ENCODE measurements around the gene STUM. TPM values are rescaled to one million over a fixed set of nuclear protein-coding genes. Genes with fewer than 3 reads are reported as not detected.

Gene STUM
- total RNA-seq, 2 donors from 2014 or later, result not detected

DNA sequence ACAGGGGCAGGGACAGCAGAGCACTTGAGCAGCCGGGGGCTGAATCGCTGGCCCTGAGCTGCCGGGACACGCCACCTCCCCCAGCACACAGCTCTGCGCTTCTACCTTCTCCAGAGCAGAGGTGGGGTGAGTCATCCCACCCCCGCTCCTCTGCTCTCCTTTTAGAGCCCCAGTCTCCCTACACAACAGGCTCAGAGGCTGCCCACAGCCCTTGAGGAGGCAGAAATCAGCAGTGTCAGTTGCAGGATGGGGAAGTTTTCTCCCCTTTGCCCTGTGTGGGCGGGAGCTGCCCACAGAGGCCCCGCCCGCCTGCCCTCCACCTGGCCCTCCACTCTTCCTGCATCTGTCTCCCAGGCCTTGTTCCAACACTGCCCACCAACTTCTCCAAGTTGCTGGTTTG lies 94.6 kb downstream of the STUM start:
- peak; percentile 65 to 79 for DNase-seq (ENCODE audit: low spot score in 2 of 2)
- peak; percentile 93 to 98 for ATAC-seq
- H3K27ac Mint-ChIP-seq, result peak overlapping the region; percentile 75 to 96
- no peaks in the 10 kb centered on the region for H3K9me3 Mint-ChIP-seq
- H3K36me3 Mint-ChIP-seq, result peaks cover 4 to 6% of the 10 kb centered on the region in 2 donors

DNA sequence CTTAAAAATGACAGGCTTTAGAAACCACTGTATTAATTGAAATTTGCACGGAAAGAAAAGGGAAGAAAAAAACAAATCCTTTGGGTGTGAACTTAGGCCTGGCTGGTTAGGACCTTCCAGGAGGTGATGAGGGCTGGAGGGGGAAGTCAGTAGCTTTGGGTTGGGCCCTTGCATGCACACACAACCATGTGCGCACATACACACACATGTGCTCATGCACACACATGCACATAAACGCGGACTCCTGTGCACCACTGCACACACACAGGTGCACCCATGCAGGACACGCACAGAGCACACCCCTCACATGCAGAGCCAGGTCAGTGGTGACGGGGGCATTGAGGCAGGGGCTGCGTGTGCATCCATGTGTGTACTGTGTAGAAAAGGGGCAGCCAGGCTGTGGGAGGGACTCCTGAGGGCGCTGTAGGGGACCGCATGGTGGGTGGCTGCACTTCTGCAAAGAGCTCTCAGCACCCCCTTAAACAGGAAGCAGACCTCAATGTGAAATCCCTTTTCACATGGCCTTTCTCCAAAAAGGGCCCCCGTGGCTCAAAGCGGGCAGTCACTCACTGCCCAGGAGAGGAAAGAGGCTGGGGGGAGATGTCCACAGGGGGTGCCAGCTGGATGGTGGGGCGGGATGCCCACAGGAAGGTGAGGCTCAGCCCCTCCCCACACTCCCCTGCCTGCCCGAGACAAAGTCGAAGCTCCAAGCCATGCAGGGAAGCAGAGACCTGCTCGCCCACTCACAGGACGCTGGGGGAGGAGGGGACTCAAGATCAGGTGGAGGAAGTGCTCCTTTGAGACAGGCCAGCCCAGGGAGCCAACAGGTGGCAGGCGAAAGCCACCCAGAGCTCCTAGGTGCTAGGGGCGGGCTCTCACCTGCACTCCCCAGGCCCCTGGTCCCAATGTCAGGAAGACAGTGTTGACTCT lies 95.3 kb downstream of the STUM start:
- peak; percentile 7 to 36 for ATAC-seq
- Mint-ChIP-seq H3K36me3 (peaks cover 6% of the 10 kb centered on the region in 2 donors), H3K9me3 (no peaks in the 10 kb centered on the region), H3K27ac (peak overlapping the region; percentile 75 to 96)
- DNase-seq (ENCODE audit: low spot score in 2 of 2), result no peak

DNA sequence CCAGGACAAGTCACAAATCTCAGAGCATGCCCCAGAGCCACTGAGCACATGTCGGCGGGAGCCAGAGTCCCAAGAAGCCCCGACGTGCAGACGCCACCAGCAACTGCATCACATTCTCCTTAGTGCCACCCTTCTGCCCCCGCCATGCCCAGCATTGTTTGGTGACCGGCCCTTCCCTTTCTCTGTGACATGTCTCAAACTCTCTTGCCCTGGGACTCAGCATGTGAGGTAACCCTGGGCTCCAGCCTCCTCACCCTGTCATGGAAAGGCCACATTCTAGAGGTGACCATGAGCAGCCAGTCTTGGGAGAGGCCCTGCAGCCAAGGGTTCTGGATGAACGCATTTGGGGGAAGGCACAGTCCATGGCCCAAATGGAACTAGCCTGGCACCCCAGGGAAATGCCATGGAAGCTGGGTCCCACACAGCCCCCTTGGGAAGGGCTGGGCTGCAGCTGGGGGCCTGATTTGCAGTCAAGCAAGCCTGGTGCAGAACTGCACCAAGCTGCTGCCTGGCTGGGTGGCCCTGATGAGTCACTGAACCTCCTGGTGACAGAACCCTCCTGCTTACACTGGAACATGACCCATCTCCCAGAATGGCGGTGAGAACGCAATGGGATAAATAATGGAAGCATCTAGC lies 96.1 kb downstream of the STUM start:
- Mint-ChIP-seq H3K27ac (peak overlapping the region in 1 of 2 donors; percentile 96), H3K36me3 (peaks cover 6 to 10% of the 10 kb centered on the region in 2 donors), H3K9me3 (no peaks in the 10 kb centered on the region)
- ATAC-seq (no peak), DNase-seq (ENCODE audit: low spot score in 2 of 2) (no peak)

DNA sequence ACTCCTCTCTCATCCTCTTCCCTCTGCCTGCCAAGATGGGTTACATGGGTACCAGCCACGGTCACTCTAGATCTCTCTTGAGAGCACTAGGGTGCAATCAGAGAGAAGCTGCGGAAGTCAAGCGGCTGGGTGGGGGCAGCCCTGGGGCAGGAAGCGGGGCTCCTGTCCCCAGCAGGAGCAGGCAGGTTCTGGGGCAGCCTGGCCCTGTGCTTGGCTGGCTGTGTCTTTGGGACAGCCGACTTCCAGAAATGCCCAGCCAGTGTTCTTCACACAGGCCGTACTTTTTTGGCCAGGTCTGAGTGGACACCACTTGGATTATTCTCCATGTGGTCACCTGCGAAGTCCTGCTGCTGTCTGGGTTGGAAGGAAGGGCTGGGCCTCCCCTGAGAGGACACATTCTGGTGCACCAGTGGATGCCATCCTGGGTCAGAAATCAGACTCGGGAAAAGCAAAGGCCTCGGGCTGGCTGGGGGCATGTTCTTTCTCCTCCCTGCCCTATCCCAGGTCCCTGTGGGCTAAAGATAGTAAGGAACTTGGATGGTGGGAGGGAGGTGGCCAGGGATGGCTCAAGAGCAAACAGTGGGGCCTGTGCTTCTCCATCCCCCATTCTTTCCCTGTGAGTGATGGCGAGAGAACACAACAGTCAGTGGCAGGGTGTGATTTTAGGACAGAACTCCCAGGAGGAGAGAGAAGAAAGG lies 96.9 kb downstream of the STUM start:
- DNase-seq (ENCODE audit: low spot score in 2 of 2) (no peak), ATAC-seq (no peak)
- H3K27ac Mint-ChIP-seq, result peak overlapping the region; percentile 50 to 67

DNA sequence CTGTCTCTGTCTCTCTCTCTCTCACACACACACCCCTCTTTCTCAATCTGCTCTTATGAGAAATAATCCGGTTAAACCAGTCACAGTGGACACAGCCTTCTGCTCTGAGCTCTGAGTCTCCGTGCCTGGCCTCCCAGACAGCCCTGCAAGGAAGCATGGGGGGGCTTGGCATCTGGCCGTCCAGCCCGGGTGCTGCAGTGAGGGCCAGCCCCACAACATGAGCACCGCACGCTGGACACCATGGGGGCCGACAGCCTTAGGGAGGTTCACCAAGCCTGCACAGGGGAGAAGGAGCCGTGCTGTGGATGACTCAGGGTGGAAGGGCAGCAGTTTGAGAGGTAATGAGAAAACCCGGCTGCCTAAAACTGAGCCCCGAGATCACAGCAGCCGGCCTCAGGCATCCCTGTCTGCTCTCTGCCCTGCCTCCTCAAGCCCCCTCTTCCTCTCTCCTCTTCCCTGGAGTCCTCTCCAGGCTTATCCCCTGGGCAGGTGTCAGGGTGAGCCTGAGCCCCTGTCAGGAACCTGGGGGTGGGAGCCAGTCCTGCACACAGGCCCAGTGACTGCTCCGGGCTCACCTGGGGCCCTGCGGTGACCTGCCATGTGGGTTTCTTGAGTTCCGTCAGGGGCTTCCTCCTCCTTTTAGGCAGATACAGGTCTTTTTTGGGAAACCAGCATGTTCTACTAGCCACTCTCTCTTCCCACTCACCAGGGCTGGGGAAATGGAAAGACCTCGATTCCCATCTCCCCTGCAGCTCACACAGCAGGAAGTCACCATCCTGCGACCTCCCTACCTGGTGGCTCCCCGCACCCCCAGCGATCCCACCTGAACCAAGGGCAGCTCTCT lies 97.7 kb downstream of the STUM start:
- no peaks in the 10 kb centered on the region for H3K9me3 Mint-ChIP-seq
- H3K27ac Mint-ChIP-seq, result peak overlapping the region; percentile 67 to 91
- peaks cover 6 to 10% of the 10 kb centered on the region in 2 donors for H3K36me3 Mint-ChIP-seq
- DNase-seq (ENCODE audit: low spot score in 2 of 2), result no peak
- no peak for ATAC-seq

More for the DNA sequence above, 96.9 kb downstream of the STUM start:
- Mint-ChIP-seq H3K9me3 (no peaks in the 10 kb centered on the region), H3K36me3 (peaks cover 6 to 10% of the 10 kb centered on the region in 2 donors)

DNA sequence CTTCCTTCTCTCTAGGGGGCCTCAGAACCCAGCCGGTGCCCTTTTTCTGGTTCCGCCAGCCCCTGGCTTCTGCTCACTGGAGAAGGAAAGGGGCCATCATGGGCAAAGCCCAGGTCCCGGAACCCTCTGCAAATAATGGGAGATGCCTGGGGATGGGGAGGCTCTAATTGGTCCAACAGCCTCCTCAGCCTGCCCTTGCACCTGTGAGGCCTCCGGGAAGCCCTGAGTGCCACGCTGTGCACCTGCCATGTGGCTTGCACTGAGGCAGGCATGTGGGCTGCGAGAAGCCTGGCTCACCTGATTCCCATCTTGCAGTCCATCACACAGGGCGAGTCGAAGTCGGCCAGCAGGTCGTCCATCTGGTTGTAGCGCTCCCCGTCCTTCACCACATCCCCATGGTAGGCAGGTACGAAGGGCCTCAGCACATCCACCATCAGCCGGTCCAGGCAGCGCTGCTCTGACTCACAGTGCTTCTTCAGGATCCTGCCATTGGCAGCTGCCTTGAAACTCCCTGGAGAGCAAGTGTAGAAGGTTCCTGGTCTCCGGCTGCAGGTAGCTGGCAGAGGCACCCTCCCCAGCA lies 98.4 kb downstream of the STUM start:
- ATAC-seq (no peak), DNase-seq (ENCODE audit: low spot score in 2 of 2) (no peak)
- peaks cover 5 to 10% of the 10 kb centered on the region in 2 donors for H3K36me3 Mint-ChIP-seq
- no peaks in the 10 kb centered on the region for H3K9me3 Mint-ChIP-seq
- H3K27ac Mint-ChIP-seq, result peak overlapping the region in 1 of 2 donors; percentile 26

DNA sequence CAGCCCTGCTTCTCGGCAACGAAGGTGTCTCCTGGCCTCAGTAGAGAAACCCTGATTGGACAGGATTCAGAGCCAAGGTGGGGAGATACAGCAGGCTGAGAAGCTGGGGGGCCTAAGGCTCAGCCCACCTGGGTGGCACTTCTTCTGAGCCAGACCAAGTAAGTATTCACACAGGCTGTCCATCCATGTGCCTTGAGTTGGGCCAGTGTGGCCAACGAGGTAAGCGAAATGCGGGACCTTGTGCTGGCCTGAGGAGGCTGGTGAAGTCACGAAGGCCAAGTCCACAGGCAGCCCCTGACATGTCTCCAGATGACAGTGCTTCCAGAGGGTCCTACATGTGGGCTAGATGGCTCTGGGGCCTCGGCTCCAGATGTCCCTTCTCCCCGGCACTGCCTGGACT lies 99.2 kb downstream of the STUM start:
- H3K36me3 Mint-ChIP-seq, result peaks cover 0 to 10% of the 10 kb centered on the region in 2 donors
- H3K27ac Mint-ChIP-seq, result peak overlapping the region in 1 of 2 donors; percentile 26
- H3K9me3 Mint-ChIP-seq, result no peaks in the 10 kb centered on the region
- no peak for ATAC-seq
- no peak for DNase-seq (ENCODE audit: low spot score in 2 of 2)

DNA sequence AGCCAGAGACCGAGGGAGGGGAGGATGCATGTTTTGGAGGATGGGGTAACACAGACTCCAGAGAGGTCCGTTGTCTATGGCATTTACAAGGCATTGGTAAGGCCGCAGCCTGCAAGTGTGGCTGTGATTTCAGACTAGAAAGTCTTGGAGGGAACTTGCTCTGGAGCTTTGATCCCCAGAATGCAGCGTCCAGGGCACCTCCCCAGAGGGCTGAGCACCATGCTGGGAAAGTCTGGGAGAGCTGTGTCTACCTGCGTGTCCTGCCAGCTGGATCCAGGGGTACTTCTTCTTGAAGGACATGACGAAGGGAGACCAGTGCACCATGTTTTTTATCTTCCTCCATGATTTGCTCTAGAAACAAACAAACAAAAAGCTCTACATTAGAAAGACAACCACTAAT lies 99.9 kb downstream of the STUM start:
- Mint-ChIP-seq H3K36me3 (peaks cover 0 to 10% of the 10 kb centered on the region in 2 donors), H3K27ac (no peak overlapping the region), H3K9me3 (no peaks in the 10 kb centered on the region)
- no peak for DNase-seq (ENCODE audit: low spot score in 2 of 2)
- no peak for ATAC-seq

DNA sequence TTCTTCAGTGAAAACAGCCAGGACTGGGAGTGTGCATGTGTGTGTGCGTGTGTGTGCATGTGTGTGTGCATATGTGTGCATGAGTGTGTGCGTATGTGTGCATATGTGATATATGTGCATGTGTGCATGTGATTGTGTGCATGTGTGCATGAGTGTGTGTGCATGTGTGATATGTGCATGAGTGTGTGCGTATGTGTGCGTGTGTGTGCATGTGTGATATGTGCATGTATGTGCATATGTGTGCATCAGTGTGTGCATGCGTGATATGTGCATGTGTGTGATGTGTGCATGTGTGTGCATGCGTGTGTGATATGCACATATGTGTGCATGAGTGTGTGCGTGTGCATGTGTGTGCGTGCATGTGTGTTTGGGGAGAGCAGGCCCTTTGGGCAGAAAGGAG lies 100.7 kb downstream of the STUM start:
- H3K9me3 Mint-ChIP-seq, result no peaks in the 10 kb centered on the region
- no peak overlapping the region for H3K27ac Mint-ChIP-seq
- ATAC-seq (no peak), DNase-seq (ENCODE audit: low spot score in 2 of 2) (no peak)
- peaks cover 0 to 10% of the 10 kb centered on the region in 2 donors for H3K36me3 Mint-ChIP-seq

DNA sequence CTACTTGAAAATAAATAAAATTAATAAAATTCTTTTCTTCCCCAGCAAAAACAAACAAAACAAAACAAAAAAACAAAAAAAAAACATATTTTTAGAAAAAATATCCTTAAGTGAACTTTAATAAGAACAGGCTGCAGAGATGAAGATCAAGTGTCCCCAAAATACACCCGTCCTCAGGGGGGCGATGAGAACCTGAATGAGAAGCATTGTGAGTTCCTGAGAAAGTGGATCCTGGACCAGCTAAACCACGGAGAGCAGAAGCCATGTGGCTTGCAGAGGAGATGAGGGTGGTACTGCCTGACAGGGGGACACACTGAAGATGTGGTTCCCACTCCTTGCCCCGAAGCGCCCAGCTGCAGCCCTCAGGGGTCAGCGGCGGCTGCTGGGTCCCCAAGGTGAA lies 101.2 kb downstream of the STUM start:
- DNase-seq (ENCODE audit: low spot score in 2 of 2), result no peak
- Mint-ChIP-seq H3K27ac (peak overlapping the region in 1 of 2 donors; percentile 60), H3K9me3 (no peaks in the 10 kb centered on the region), H3K36me3 (peaks cover 0 to 10% of the 10 kb centered on the region in 2 donors)
- no peak for ATAC-seq

DNA sequence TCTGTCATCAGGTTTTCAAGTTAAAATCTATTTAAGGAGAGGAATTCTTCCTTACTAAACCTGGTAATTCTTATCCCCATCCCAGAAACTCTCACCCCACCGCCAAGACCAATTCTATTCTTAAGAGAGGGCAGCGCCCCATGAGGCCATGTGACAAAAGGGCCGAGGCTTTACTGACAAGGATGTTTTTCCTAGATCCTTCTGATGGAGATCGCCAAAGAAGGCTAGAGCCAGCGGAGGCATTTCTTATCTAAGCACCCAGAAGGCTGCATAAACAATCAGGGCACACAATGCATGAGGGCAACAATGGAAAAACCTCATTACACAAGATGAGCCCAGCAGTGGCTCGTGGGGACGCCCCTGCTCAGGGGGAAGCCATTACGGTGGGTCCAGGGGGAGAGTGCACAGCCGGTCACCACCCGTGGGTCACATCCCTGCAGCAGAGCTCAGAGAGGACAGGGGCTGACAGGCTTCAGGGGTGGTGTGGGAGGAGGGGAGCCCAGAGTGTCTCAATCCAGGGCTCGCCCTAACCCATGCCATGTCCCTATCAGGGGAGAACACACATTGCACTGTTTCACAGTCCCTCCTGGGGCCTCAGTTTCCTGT lies 101.8 kb downstream of the STUM start:
- peak overlapping the region; percentile 60 for H3K27ac Mint-ChIP-seq
- DNase-seq (ENCODE audit: low spot score in 2 of 2) (no peak), ATAC-seq (no peak)
- H3K36me3 Mint-ChIP-seq, result peaks cover 0 to 10% of the 10 kb centered on the region in 2 donors
- no peaks in the 10 kb centered on the region for H3K9me3 Mint-ChIP-seq

DNA sequence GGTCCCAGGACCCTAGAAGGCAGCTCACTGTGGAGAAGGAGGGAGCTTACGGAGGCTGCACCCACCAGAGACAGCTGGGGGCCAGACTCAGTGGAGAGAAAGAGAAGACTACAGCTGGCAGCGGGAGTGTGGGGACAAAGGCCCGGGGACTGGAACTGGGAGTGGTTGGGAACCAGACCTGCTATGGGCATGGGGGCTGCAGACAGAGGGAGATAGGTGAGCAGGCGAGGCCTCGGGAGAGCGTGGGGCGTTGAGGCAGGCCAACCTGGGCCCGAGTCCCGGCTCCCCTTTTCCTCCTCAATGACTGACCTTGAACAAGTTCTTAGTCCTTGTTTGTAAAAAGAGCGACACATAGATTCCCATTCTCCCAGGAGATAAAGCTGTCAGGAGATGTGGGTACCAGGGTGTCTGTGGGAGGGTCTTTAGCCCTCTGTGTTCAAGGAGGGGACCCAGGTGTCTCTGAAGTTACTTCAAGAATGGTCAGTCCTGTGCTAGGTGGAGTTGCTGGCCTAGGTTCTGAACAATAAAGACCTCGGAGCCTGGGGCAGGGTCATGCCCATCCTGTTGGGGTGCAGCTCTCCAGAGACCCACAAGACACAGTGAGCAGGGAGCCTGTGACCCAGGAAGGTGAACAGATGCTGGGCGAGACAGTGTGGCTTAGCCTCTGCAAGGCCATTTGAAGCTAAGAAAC lies 102.6 kb downstream of the STUM start:
- ATAC-seq, result no peak
- no peak for DNase-seq (ENCODE audit: low spot score in 2 of 2)
- no peaks in the 10 kb centered on the region for H3K9me3 Mint-ChIP-seq
- peak overlapping the region; percentile 4 to 60 for H3K27ac Mint-ChIP-seq
- H3K36me3 Mint-ChIP-seq, result peaks cover 0 to 10% of the 10 kb centered on the region in 2 donors

DNA sequence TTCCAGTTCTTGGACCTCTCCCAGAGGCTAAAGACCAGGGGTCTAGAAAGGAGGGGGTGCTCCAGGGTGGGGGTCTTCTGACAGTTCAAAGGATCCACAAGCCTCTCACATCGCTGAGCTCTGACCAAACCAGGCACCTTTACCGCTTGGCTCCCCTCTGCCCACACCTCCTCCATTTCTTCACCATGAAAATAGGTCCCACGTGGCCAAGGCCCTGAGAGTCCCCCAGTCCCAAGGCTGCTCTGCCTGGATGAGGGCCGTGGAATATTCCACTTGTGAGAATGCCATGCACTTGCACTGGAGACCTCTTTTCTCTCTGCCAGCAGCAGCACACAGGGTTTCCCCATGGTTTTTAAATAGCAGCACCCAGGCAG lies 103.2 kb downstream of the STUM start:
- H3K9me3 Mint-ChIP-seq, result no peaks in the 10 kb centered on the region
- ATAC-seq, result no peak

DNA sequence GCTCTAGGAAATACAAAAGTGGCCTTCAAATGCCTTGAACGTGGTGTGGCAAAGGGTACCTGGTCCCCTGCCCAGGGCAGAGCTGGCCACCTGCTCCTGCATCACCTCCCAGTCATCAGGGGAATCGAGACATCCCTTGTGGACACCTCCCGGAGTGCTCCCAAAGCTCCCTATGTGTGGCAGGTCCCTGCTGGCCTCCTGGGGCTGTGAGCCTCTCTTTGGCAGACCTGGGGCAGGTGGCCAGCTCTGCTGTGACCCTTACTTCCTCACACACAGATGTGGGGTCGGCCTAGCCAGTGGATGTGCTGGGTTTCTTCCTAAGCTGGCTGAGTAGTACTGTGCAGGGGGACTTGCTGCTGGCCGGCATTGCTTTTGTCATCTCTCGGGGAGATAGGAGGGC lies 104.0 kb downstream of the STUM start:
- no peak for DNase-seq (ENCODE audit: low spot score in 2 of 2)
- no peak for ATAC-seq
- peaks cover 0 to 10% of the 10 kb centered on the region in 2 donors for H3K36me3 Mint-ChIP-seq
- no peaks in the 10 kb centered on the region for H3K9me3 Mint-ChIP-seq
- peak overlapping the region in 1 of 2 donors; percentile 93 for H3K27ac Mint-ChIP-seq

More for the DNA sequence above, 103.2 kb downstream of the STUM start:
- Mint-ChIP-seq H3K27ac (no peak overlapping the region), H3K36me3 (peaks cover 0 to 10% of the 10 kb centered on the region in 2 donors)
- no peak for DNase-seq (ENCODE audit: low spot score in 2 of 2)
